HEK293 (cell line): ENCODE data around the gene ANKH.

Experiments used
- CTCF ChIA-PET: fragments of 350-600 bp; formaldehyde crosslinking; extraction: SDS; loops from one replicate; lab custom pipeline; 2021; ENCODE audit warnings: antibody characterized with exemption; lab: Yijun Ruan, JAX
- POLR2A ChIA-PET: fragments of 300-600 bp; formaldehyde crosslinking; extraction: SDS; loops from one replicate; lab custom pipeline; 2020; ENCODE audit warnings: antibody characterized with exemption, inconsistent platforms; lab: Yijun Ruan, JAX
- H3K27ac ChIP-seq: fragments of 200-500 bp; sonication (Bioruptor generic); 2 replicates; pipeline ENCODE4 v1.5.1; 2014; ENCODE audit warnings: low read depth, low read length, control low read depth, inconsistent platforms; ENCODE audit errors: extremely low read depth
- H3K36me3 ChIP-seq, 2 experiments: fragments of 200-500 bp in 1 of 2; sonication (Bioruptor generic) in 1 of 2; 1 replicate in 1 of 2; 2 replicates in 1 of 2; pipeline ENCODE4 v1.5.1; 2014 to 2017; ENCODE audit warnings: inconsistent platforms in 2 of 2, low read length in 2 of 2; ENCODE audit not compliant: control insufficient read depth in 2 of 2, insufficient read depth in 1 of 2
- H3K4me1 ChIP-seq: fragments of 200-500 bp; sonication (Bioruptor generic); 2 replicates; pipeline ENCODE4 v1.5.1; 2014; ENCODE audit warnings: mild to moderate bottlenecking, low read length, inconsistent platforms; ENCODE audit not compliant: control insufficient read depth, insufficient read depth
- H3K4me3 ChIP-seq: 2 replicates; pipeline ENCODE4 v1.5.1; 2011; ENCODE audit warnings: low read depth, mild to moderate bottlenecking, control low read depth, low read length, moderate library complexity
- H3K9me3 ChIP-seq: fragments of 200-500 bp; sonication (Bioruptor generic); 2 replicates; pipeline ENCODE4 v1.5.1; 2014; ENCODE audit warnings: low read depth, low read length, inconsistent platforms; ENCODE audit not compliant: control insufficient read depth, insufficient read depth
- HOXA7 ChIP-seq: sonication (generic); formaldehyde crosslinking; IDR thresholded peaks from 2 replicates; pipeline ENCODE4 v1.8.1; 2022; ENCODE audit warnings: missing genetic modification reagents, borderline replicate concordance
- HOXC10 ChIP-seq: sonication (generic); formaldehyde crosslinking; IDR thresholded peaks from 2 replicates; pipeline ENCODE4 v1.8.1; 2023; ENCODE audit warnings: mild to moderate bottlenecking, missing genetic modification reagents
- KLF8 ChIP-seq: fragments of 450-650 bp; formaldehyde crosslinking; IDR thresholded peaks from 2 replicates; pipeline ENCODE4 v1.5.1; 2016; ENCODE audit warnings: missing biosample characterization, missing genetic modification characterization
- RBAK ChIP-seq: fragments of 450-650 bp; formaldehyde crosslinking; IDR thresholded peaks from 2 replicates; pipeline ENCODE4 v1.5.1; 2016; ENCODE audit warnings: missing biosample characterization, missing genetic modification characterization
- REPIN1 ChIP-seq: fragments of 450-650 bp; formaldehyde crosslinking; IDR thresholded peaks from 2 replicates; pipeline ENCODE4 v1.5.1; 2017; ENCODE audit warnings: missing biosample characterization, missing genetic modification characterization, low read depth
- YY1 ChIP-seq: fragments of 450-650 bp; formaldehyde crosslinking; IDR thresholded peaks from 2 replicates; pipeline ENCODE4 v1.5.1; 2018; ENCODE audit warnings: missing biosample characterization, missing genetic modification characterization
- YY2 ChIP-seq: fragments of 450-650 bp; formaldehyde crosslinking; IDR thresholded peaks from 2 replicates; pipeline ENCODE4 v1.5.1; 2016; ENCODE audit warnings: missing biosample characterization, missing genetic modification characterization
- ZBTB17 ChIP-seq: fragments of 450-650 bp; formaldehyde crosslinking; IDR thresholded peaks from 2 replicates; pipeline ENCODE4 v1.5.1; 2016; ENCODE audit warnings: missing biosample characterization, missing genetic modification characterization
- ZBTB44 ChIP-seq: fragments of 450-650 bp; IDR thresholded peaks from 2 replicates; pipeline ENCODE4 v1.5.1; 2018; ENCODE audit warnings: missing biosample characterization, mild to moderate bottlenecking, missing genetic modification characterization
- ZNF146 ChIP-seq: fragments of 450-650 bp; formaldehyde crosslinking; IDR thresholded peaks from 2 replicates; pipeline ENCODE4 v1.5.1; 2016; ENCODE audit warnings: missing biosample characterization, missing genetic modification characterization
- ZNF157 ChIP-seq: fragments of 450-650 bp; formaldehyde crosslinking; IDR thresholded peaks from 2 replicates; pipeline ENCODE4 v1.5.1; 2016; ENCODE audit warnings: missing biosample characterization, missing genetic modification characterization
- ZNF174 ChIP-seq: fragments of 450-650 bp; formaldehyde crosslinking; IDR thresholded peaks from 2 replicates; pipeline ENCODE4 v1.5.0; 2017; ENCODE audit warnings: missing biosample characterization, mild to moderate bottlenecking, missing genetic modification characterization
- ZNF184 ChIP-seq: fragments of 450-650 bp; IDR thresholded peaks from 2 replicates; pipeline ENCODE4 v1.5.1; 2018; ENCODE audit warnings: missing biosample characterization, mild to moderate bottlenecking, missing genetic modification characterization
- ZNF223 ChIP-seq: fragments of 450-650 bp; formaldehyde crosslinking; IDR thresholded peaks from 2 replicates; pipeline ENCODE4 v1.5.1; 2016; ENCODE audit warnings: missing biosample characterization, missing genetic modification characterization
- ZNF362 ChIP-seq: fragments of 450-650 bp; formaldehyde crosslinking; IDR thresholded peaks from 2 replicates; pipeline ENCODE4 v1.5.1; 2016; ENCODE audit warnings: missing biosample characterization, missing genetic modification characterization
- ZNF366 ChIP-seq: fragments of 450-650 bp; formaldehyde crosslinking; conservative IDR thresholded peaks from 2 replicates; pipeline ENCODE4 v1.5.1; 2016; ENCODE audit warnings: missing biosample characterization, missing genetic modification characterization
- ZNF37A ChIP-seq: fragments of 450-650 bp; IDR thresholded peaks from 2 replicates; pipeline ENCODE4 v1.5.1; 2018; ENCODE audit warnings: missing biosample characterization, missing genetic modification characterization
- ZNF426 ChIP-seq: fragments of 450-650 bp; formaldehyde crosslinking; IDR thresholded peaks from 2 replicates; pipeline ENCODE4 v1.5.1; 2017; ENCODE audit warnings: missing biosample characterization, missing genetic modification characterization, mild to moderate bottlenecking, inconsistent platforms, moderate library complexity
- ZNF530 ChIP-seq: fragments of 450-650 bp; formaldehyde crosslinking; IDR thresholded peaks from 2 replicates; pipeline ENCODE4 v1.5.1; 2016; ENCODE audit warnings: low read depth, missing biosample characterization, missing genetic modification characterization
- ZNF548 ChIP-seq: fragments of 450-650 bp; formaldehyde crosslinking; IDR thresholded peaks from 2 replicates; pipeline ENCODE4 v1.5.1; 2016; ENCODE audit warnings: missing biosample characterization, missing genetic modification characterization
- ZNF571 ChIP-seq: fragments of 450-650 bp; formaldehyde crosslinking; IDR thresholded peaks from 2 replicates; pipeline ENCODE4 v1.5.0; 2017; ENCODE audit warnings: missing biosample characterization, missing genetic modification characterization
- ZNF600 ChIP-seq: fragments of 450-650 bp; formaldehyde crosslinking; IDR thresholded peaks from 2 replicates; pipeline ENCODE4 v1.5.1; 2016; ENCODE audit warnings: missing biosample characterization, missing genetic modification characterization
- ZNF621 ChIP-seq: fragments of 450-650 bp; formaldehyde crosslinking; IDR thresholded peaks from 2 replicates; pipeline ENCODE4 v1.5.1; 2017; ENCODE audit warnings: missing biosample characterization, missing genetic modification characterization
- ZNF707 ChIP-seq: fragments of 450-650 bp; formaldehyde crosslinking; IDR thresholded peaks from 2 replicates; pipeline ENCODE4 v1.5.1; 2016; ENCODE audit warnings: missing biosample characterization, missing genetic modification characterization
- ZXDB ChIP-seq: fragments of 450-650 bp; formaldehyde crosslinking; IDR thresholded peaks from 2 replicates; pipeline ENCODE4 v1.5.1; 2016; ENCODE audit warnings: missing biosample characterization, missing genetic modification characterization
- TF ChIP-seq, protein P1 (sequence below): fragments of 450-650 bp; formaldehyde crosslinking; IDR thresholded peaks from 2 replicates; pipeline ENCODE4 v1.5.1; 2017; ENCODE audit warnings: missing biosample characterization, missing genetic modification characterization
- TF ChIP-seq, protein P2 (sequence below): fragments of 450-650 bp; formaldehyde crosslinking; IDR thresholded peaks from 2 replicates; pipeline ENCODE4; 2016; ENCODE audit warnings: missing biosample characterization, missing genetic modification characterization

Gene ANKH

DNA sequence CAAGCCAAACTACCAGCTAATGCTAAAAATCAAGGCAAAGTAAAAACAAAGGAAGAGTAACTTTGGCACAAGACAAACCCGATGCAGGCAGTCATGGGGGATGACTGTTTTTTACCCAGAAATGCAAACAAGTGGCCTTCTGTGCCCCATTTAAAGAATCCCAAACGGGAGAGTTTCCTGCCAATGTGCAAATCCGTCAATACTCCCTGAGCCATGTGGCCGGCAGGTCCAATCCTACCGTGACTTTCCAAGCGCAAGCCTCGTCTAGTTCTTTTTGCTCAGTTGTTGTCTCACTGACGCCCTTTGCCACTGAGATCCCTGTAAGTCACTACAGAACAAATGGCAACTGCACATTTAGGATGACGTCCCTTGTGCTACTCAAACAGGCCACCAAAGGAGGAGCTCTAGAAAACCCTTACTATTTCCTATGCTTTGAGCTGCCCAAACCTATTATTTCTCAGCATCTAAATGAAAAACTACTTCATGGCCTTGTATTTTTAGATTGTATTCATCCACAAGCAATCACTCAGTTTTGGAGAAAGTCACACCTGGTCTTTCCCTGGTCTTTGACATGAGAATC, 163.7 kb downstream of the ANKH start:
- Histone ChIP-seq H3K36me3 (peaks cover 12 to 72% of the 10 kb centered on the region in 2 experiments), H3K27ac (no peak overlapping the region), H3K9me3 (no peaks in the 10 kb centered on the region), H3K4me3 (no peak overlapping the region), H3K4me1 (no peaks in the 10 kb centered on the region)
- TF ChIP-seq RBAK (tag by site-specific recombination) (no peak), ZNF366 (tag by site-specific recombination) (no peak), REPIN1 (no peak), ZNF621 (tag by site-specific recombination) (no peak), ZNF426 (no peak), ZNF571 (tag by site-specific recombination) (no peak), ZNF157 (tag by site-specific recombination) (no peak), ZNF146 (tag by site-specific recombination) (no peak), YY1 (tag by site-specific recombination) (no peak), HOXA7 (CRISPR knock-in tag) (no peak), ZNF37A (tag by site-specific recombination) (no peak), ZNF174 (tag by site-specific recombination) (no peak), ZNF707 (tag by site-specific recombination) (no peak), KLF8 (tag by site-specific recombination) (no peak)
- TF ChIP-seq, protein P1, sequence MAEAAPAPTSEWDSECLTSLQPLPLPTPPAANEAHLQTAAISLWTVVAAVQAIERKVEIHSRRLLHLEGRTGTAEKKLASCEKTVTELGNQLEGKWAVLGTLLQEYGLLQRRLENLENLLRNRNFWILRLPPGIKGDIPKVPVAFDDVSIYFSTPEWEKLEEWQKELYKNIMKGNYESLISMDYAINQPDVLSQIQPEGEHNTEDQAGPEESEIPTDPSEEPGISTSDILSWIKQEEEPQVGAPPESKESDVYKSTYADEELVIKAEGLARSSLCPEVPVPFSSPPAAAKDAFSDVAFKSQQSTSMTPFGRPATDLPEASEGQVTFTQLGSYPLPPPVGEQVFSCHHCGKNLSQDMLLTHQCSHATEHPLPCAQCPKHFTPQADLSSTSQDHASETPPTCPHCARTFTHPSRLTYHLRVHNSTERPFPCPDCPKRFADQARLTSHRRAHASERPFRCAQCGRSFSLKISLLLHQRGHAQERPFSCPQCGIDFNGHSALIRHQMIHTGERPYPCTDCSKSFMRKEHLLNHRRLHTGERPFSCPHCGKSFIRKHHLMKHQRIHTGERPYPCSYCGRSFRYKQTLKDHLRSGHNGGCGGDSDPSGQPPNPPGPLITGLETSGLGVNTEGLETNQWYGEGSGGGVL (tag by site-specific recombination) = no peak
- TF ChIP-seq, protein P2, sequence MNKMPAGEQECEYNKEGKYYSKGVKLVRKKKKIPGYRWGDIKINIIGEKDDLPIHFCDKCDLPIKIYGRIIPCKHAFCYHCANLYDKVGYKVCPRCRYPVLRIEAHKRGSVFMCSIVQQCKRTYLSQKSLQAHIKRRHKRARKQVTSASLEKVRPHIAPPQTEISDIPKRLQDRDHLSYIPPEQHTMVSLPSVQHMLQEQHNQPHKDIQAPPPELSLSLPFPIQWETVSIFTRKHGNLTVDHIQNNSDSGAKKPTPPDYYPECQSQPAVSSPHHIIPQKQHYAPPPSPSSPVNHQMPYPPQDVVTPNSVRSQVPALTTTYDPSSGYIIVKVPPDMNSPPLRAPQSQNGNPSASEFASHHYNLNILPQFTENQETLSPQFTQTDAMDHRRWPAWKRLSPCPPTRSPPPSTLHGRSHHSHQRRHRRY = no peak
- POLR2A ChIA-PET = no interaction called here
- CTCF ChIA-PET = interaction anchor here (0.5 to 1.8 kb wide), 6 partner anchors 19 to 1736 kb away, joined by 3 to 11 read pairs (median 5); no protein-coding TSS in a partner anchor

- Histone ChIP-seq H3K9me3 (no peaks in the 10 kb centered on the region), H3K36me3 (peaks cover 12 to 63% of the 10 kb centered on the region in 2 experiments), H3K4me1 (no peaks in the 10 kb centered on the region), H3K27ac (no peak overlapping the region), H3K4me3 (no peak overlapping the region)
- CTCF ChIA-PET = interaction anchor here (0.9 to 1.8 kb wide), 4 partner anchors 18 to 308 kb away, joined by 3 to 11 read pairs (median 4); no protein-coding TSS in a partner anchor
- POLR2A ChIA-PET = no interaction called here
- TF ChIP-seq YY2 = no peak
- TF ChIP-seq ZNF548 (tag by site-specific recombination) = no peak
- TF ChIP-seq, protein P2 = no peak
- no peak for TF ChIP-seq YY1 (tag by site-specific recombination)
- no peak for TF ChIP-seq ZNF184 (tag by site-specific recombination)
- TF ChIP-seq ZNF223 (tag by site-specific recombination) = no peak
- TF ChIP-seq ZNF362 (tag by site-specific recombination) = no peak
- no peak for TF ChIP-seq REPIN1
- no peak for TF ChIP-seq ZNF530 (tag by site-specific recombination)
- no peak for TF ChIP-seq HOXC10 (CRISPR knock-in tag)
- no peak for TF ChIP-seq ZXDB (tag by site-specific recombination)
- no peak for TF ChIP-seq ZNF707 (tag by site-specific recombination)
- no peak for TF ChIP-seq ZBTB17
- TF ChIP-seq ZBTB44 (tag by site-specific recombination) = no peak
- no peak for TF ChIP-seq ZNF600 (tag by site-specific recombination)
Observed at GRCh38 chr5:14706615-14707021, 165.0 kb downstream of the ANKH start.
